Measurements from ENCODE around the gene CLDN22. TPM values are rescaled to one million over a fixed set of nuclear protein-coding genes. Genes with fewer than 3 reads are reported as not detected.

The CLDN22 gene
- total and polyA plus RNA-seq, 2 of the 8 experiments (the other 6 are each of a cell fraction or from before 2014, with no cell fraction given), result not detected

- TF ChIP-seq EZH2 (IDR thresholded peaks at IDR 0.05; ENCODE audit: low read depth, low read length, severe bottlenecking) (no peak), HDAC2 (IDR thresholded peaks at IDR 0.05; ENCODE audit: borderline replicate concordance in 1 of 2, low read depth in 2 of 2, low read length in 2 of 2) (no peak), ATF3 (IDR thresholded peaks at IDR 0.05; ENCODE audit: insufficient read depth, low read depth, low read length) (no peak), CBX8 (IDR thresholded peaks at IDR 0.05; ENCODE audit: borderline replicate concordance, low read depth, low read length) (no peak), CHD2 (IDR thresholded peaks at IDR 0.05; ENCODE audit: low read length) (no peak), E2F6 (IDR thresholded peaks at IDR 0.05) (no peak), SIN3A (conservative IDR thresholded peaks at IDR 0.05 in 1 of 2, IDR thresholded peaks at IDR 0.05 in 1 of 2; ENCODE audit: low read depth in 1 of 2, low read length in 2 of 2) (no peak), BRCA1 (IDR thresholded peaks at IDR 0.05; ENCODE audit: low read depth, low read length) (no peak)
Observed at GRCh38 chr4:183337833-183338232, 17.8 kb upstream of the CLDN22 start (continued).

All from H1 (cell line).